ENCODE measurements around the gene TESK2. TPM values are rescaled to one million over a fixed set of nuclear protein-coding genes. Genes with fewer than 3 reads are reported as not detected.

TESK2 gene
- total RNA-seq, 6 donors from 2014 or later: 2.3 to 7.4 (median 5.7) TPM

DNA sequence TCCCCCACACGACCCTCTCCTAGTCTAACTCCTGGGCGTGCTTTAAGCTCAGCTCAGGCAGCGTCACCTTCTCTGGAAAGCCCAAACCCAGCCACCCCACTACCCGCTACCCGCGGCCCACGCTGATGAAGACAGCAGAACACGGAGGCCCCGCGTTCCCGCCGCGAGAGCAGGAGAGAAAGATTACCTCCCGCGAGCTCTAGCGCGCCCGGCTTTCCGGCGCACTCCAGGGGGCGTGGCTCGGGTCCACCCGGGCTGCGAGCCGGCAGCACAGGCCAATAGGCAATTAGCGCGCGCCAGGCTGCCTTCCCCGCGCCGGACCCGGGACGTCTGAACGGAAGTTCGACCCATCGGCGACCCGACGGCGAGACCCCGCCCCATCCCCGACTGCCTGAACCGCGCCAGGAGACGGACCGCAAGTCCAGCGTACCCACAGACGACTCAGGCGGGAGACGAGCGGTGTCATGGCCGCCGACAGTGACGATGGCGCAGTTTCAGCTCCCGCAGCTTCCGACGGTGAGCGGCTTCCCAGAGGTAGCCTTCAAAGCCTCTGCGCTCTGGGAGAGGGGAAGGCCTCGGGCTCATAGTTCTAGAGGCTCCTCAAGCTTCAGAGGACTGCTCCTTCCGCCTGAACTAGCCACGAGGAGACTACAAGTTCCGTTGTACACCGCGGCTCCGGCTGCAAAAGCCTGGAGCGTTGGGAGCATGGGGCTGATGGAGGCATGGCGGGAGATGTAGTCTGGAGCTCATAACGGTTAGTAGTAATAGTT is 151.0 kb downstream of the TESK2 start, which contains the start of the genes MUTYH and TOE1:
Gene MUTYH (minus strand): TSS at position 652 of the 770 bp plus-strand sequence. CDS start 5,935 bp downstream, outside the sequence.
Gene TOE1 (plus strand): TSS at position 382 of the 770 bp plus-strand sequence. CDS start 83 bp downstream, at position 465.
- Histone ChIP-seq H3K4me3 (peak within 1 kb of the TSS; percentile 69 to 92 (median 82)), H3K27me3 (no peaks in the 10 kb centered on the region), H3K27ac (peak within 1 kb of the TSS; percentile 93 to 98 (median 97)), H3K9me3 (no peaks in the 10 kb centered on the region), H3K4me1 (peaks cover 20 to 30% (median 24%) of the 10 kb centered on the region in 4 donors), H3K36me3 (peaks cover 14 to 34% (median 32%) of the 10 kb centered on the region in 4 donors)
- DNase-seq: peak; percentile 95 to 98
- 1 to 3% methylated on average over 12 to 22 of the region's 70 CpGs for WGBS, 2 donors
- TF ChIP-seq EP300 (IDR thresholded peaks at IDR 0.05) (peak in 1 of 4 donors; percentile 27), POLR2A (IDR thresholded peaks at IDR 0.05) (peak in 2 of 4 donors; percentile 73 to 82), POLR2AphosphoS5 (IDR thresholded peaks at IDR 0.05) (peak; percentile 71 to 89)
- TF ChIP-seq, protein P1, sequence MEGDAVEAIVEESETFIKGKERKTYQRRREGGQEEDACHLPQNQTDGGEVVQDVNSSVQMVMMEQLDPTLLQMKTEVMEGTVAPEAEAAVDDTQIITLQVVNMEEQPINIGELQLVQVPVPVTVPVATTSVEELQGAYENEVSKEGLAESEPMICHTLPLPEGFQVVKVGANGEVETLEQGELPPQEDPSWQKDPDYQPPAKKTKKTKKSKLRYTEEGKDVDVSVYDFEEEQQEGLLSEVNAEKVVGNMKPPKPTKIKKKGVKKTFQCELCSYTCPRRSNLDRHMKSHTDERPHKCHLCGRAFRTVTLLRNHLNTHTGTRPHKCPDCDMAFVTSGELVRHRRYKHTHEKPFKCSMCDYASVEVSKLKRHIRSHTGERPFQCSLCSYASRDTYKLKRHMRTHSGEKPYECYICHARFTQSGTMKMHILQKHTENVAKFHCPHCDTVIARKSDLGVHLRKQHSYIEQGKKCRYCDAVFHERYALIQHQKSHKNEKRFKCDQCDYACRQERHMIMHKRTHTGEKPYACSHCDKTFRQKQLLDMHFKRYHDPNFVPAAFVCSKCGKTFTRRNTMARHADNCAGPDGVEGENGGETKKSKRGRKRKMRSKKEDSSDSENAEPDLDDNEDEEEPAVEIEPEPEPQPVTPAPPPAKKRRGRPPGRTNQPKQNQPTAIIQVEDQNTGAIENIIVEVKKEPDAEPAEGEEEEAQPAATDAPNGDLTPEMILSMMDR (IDR thresholded peaks at IDR 0.05): peak in 1 of 6 experiments; percentile 11
- ATAC-seq (ENCODE audit: low FRiP score in 2 of 2): peak; percentile 96 to 98

DNA sequence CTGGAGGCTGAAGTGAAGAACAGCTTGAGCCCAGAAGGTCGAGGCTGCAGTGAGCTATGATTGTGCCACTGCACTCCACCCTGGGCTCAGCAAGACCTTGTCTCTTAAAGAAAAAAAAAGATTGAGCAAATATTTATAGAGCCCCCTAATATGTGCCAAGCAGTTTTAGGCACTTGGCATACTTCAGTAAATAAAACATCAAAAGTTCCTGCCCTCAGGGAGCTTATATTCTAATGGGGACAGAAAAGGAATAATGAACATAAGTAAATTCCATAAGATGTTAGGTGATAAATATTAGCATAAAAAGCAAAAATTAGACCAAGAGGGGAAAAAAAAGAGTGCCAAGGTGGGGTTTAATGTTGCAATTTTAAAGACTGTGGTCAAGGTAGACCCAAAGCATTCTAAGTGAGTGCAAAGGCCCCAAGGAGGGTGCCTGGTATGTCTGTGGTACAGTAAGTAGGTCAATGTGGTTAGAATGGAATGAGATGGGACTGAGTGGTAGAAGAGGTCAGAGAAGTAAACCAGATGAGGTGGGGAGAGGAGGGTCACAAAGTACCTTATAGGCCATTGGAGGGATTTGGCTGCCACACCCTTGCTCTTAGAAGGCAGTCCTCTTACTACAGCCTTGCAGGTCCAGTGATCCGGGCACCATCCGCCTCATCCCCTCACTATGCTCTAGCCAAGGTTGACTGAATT is 153.2 kb downstream of the TESK2 start:
- TF ChIP-seq POLR2AphosphoS5 (IDR thresholded peaks at IDR 0.05) (no peak), EP300 (IDR thresholded peaks at IDR 0.05) (no peak), POLR2A (IDR thresholded peaks at IDR 0.05) (no peak)
- TF ChIP-seq, protein P1 (IDR thresholded peaks at IDR 0.05): no peak
- Histone ChIP-seq H3K27ac (no peak overlapping the region), H3K9me3 (no peaks in the 10 kb centered on the region), H3K4me1 (peaks cover 20 to 38% (median 28%) of the 10 kb centered on the region in 4 donors), H3K27me3 (no peaks in the 10 kb centered on the region), H3K36me3 (peaks cover 2 to 22% (median 17%) of the 10 kb centered on the region in 4 donors), H3K4me3 (no peak overlapping the region)
- 89 to 93% methylated on average over 3 of the region's 3 CpGs for WGBS, 2 donors
- no peak for DNase-seq
- no peak for ATAC-seq (ENCODE audit: low FRiP score in 2 of 2)

GRCh38 chr1:45335855-45336324 is 155.1 kb downstream of the TESK2 start:
- WGBS, 2 donors: 81 to 94% methylated on average over 4 of the region's 4 CpGs
- peaks cover 13 to 24% (median 14%) of the 10 kb centered on the region in 4 donors for H3K4me1 ChIP-seq

More at GRCh38 chr1:45335855-45336324, 155.1 kb downstream of the TESK2 start:
- Histone ChIP-seq H3K27me3 (no peaks in the 10 kb centered on the region), H3K27ac (peak overlapping the region in 1 of 4 donors; percentile 25), H3K4me3 (no peak overlapping the region), H3K36me3 (peaks cover 0 to 28% (median 25%) of the 10 kb centered on the region in 4 donors), H3K9me3 (no peaks in the 10 kb centered on the region)
- ATAC-seq (ENCODE audit: low FRiP score in 2 of 2) (no peak), DNase-seq (no peak)
- TF ChIP-seq EP300 (IDR thresholded peaks at IDR 0.05): no peak
- TF ChIP-seq, protein P1 (IDR thresholded peaks at IDR 0.05): no peak
- no peak for TF ChIP-seq POLR2AphosphoS5 (IDR thresholded peaks at IDR 0.05)
- no peak for TF ChIP-seq POLR2A (IDR thresholded peaks at IDR 0.05)
